Measurements from ENCODE around the gene PRSS27. TPM values are rescaled to one million over a fixed set of nuclear protein-coding genes. Genes with fewer than 3 reads are reported as not detected.
A peak's percentile ranks its signal among the peaks of the same experiment; 100 is the strongest.
"Not testable (repeated sequence)": the region's sequence is repeated elsewhere in the genome, so short reads cannot be mapped to it uniquely, and the experiment has no call there.

PRSS27 gene
- polyA plus RNA-seq, 1 donor, result 1.3 TPM

- DNase-seq, result peak; percentile 91
Measured at GRCh38 chr16:2673066-2673999, 46.7 kb downstream of the PRSS27 start.

GRCh38 chr16:2671741-2672140 is 48.3 kb downstream of the PRSS27 start:
- no peak for DNase-seq

- DNase-seq, result not testable (repeated sequence)
Measured at GRCh38 chr16:2671193-2671592, 48.8 kb downstream of the PRSS27 start.

DNA sequence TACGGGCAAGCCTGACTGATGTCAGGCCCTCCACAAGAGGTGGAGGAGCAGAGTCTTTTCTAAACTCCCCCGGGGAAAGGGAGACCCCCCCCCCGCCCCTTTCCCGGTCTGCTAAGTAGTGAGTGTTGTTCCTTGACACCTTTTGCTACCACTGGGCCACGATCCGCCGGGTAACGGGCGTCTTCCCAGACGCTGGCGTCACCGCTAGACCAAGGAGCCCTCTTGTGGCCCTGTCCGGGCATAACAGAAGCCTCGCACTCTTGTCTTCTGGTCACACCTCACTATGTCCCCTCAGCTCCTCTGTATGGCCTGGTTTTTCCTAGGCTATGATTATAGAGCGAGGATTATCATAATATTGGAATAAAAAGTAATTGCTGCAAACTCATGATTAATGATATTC is 50.0 kb downstream of the PRSS27 start:
- not testable (repeated sequence) for DNase-seq

DNA sequence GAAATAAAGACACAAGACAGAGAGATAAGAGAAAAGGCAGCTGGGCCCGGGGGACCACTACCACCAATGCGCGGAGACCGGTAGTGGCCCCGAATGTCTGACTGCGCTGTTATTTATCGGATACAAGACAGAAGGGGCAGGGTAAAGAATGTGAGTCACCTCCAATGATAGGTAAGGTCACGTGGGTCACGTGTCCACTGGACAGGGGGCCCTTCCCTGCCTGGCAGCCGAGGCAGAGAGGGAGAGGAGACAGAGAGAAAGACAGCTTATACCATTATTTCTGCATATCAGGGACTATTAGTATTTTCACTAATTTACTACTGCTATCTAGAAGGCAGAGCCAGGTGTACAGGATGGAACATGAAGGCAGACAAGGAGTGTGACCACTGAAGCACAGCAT is 50.4 kb downstream of the PRSS27 start:
- DNase-seq, result not testable (repeated sequence)

GRCh38 chr16:2666671-2667070 is 53.4 kb downstream of the PRSS27 start:
- not testable (repeated sequence) for DNase-seq

- no peak for DNase-seq
Measured at GRCh38 chr16:2664574-2664982, 55.4 kb downstream of the PRSS27 start.

DNA sequence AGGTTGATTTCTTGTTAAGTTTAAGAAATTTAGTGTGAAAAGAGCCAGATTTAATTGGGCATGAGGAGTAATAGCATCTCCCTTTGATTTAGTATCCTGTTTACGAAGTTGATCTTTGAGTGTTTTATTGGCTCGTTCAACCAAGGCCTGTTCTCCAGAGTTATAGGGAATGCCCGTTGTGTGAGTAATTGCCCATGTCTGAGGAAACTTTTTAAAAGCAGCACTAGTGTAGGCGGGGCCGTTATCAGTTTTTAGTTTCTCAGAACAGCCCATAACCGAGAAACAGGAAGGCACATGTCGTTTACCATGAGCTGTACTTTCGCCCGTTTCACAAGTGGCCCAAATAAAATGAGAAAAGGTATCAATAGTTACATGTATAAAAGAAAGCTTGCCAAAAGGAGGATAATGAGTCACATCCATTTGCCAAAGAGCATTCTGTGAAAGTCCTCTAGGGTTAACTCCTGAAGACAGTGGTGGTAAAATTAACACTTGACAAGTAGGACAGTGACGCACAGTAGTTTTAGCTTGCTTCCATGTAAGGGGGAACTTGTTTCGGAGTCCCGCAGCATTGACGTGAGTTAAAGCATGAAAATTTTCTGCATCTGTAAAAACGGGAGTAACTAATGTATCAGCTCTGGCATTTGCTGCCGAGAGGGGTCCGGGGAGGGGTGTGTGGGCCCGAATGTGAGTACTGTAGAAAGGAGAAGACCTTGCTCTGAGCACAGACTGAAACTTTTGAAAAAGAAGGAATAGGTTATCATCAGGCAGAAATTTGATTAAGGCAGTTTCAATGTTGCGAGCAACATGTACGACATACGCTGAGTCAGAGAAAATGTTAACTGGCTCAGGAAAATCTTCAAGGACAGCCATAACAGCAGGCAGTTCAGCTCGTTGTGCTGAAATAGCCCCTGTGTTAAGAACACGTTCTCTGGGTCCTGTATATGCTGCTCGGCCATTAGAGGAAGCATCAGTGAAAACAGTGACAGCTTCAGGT is 56.2 kb downstream of the PRSS27 start:
- peak; percentile 66 for DNase-seq

Other genes with a start within 250 kb of the PRSS27 start
- 2.3 TPM for gene NTN3, start 248.9 kb downstream of the PRSS27 start, polyA plus RNA-seq (ENCODE audit: insufficient read length)
- gene TBC1D24, start 245.1 kb downstream of the PRSS27 start, polyA plus RNA-seq (ENCODE audit: insufficient read length), result 22.0 TPM
- 158 TPM for gene ATP6V0C, start 206.3 kb downstream of the PRSS27 start, polyA plus RNA-seq (ENCODE audit: insufficient read length)
- 24.1 TPM for gene AMDHD2, start 199.9 kb downstream of the PRSS27 start, polyA plus RNA-seq (ENCODE audit: insufficient read length)
- 3.1 TPM for gene CEMP1, start 188.8 kb downstream of the PRSS27 start, polyA plus RNA-seq (ENCODE audit: insufficient read length)
- gene PDPK1, start 182.2 kb downstream of the PRSS27 start, polyA plus RNA-seq (ENCODE audit: insufficient read length), result 58.4 TPM
- 22.2 TPM for gene KCTD5, start 37.7 kb downstream of the PRSS27 start, polyA plus RNA-seq (ENCODE audit: insufficient read length)
- gene SRRM2, start 32.4 kb upstream of the PRSS27 start, polyA plus RNA-seq (ENCODE audit: insufficient read length), result 820 TPM
- 182 TPM for gene ELOB, start 57.1 kb upstream of the PRSS27 start, polyA plus RNA-seq (ENCODE audit: insufficient read length)
- 0.20 TPM for gene PRSS33, start 67.3 kb upstream of the PRSS27 start, polyA plus RNA-seq (ENCODE audit: insufficient read length)
- gene PRSS41, start 78.2 kb upstream of the PRSS27 start, polyA plus RNA-seq (ENCODE audit: insufficient read length), result not detected
- 0.22 TPM for gene PRSS21, start 97.0 kb upstream of the PRSS27 start, polyA plus RNA-seq (ENCODE audit: insufficient read length)
- gene ZG16B, start 110.1 kb upstream of the PRSS27 start, polyA plus RNA-seq (ENCODE audit: insufficient read length), result 0.48 TPM
- 8.2 TPM for gene PRSS22, start 137.9 kb upstream of the PRSS27 start, polyA plus RNA-seq (ENCODE audit: insufficient read length)
- gene FLYWCH2, start 163.0 kb upstream of the PRSS27 start, polyA plus RNA-seq (ENCODE audit: insufficient read length), result 15.2 TPM
- 16.4 TPM for gene FLYWCH1, start 191.7 kb upstream of the PRSS27 start, polyA plus RNA-seq (ENCODE audit: insufficient read length)
- gene KREMEN2, start 244.1 kb upstream of the PRSS27 start, polyA plus RNA-seq (ENCODE audit: insufficient read length), result 1.4 TPM
- gene PAQR4, start 249.1 kb upstream of the PRSS27 start, polyA plus RNA-seq (ENCODE audit: insufficient read length), result 9.6 TPM

Measured in left kidney (tissue), 2 donors.